Measurements from ENCODE around the gene TLE5. TPM values are rescaled to one million over a fixed set of nuclear protein-coding genes. Genes with fewer than 3 reads are reported as not detected.

The TLE5 gene
- polyA plus RNA-seq, 3 donors = 27.5 to 309 (median 34.4) TPM

DNA sequence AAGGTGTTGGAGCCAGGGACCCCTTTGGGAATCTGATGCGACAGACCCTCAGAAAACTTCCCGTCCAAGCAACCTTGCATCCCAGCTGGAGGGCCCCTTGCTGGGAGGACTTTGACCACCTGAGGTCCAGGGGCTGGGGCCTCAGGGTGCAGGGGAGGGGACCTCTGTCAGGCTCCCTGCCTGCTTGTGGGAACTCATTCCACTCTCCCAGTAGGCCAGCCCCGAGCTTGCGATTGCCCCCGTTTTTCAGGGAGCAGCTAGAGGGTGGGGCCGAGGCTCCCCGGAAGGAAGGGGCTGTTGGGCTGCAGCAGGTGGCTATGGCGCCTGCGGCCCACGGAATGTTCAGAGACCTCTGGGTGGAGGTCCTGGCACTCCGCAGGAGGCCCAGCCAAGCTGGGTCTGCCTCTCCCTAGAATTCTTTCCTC lies 34.6 kb upstream of the TLE5 start:
- no peak overlapping the region for H3K4me3 ChIP-seq (replicated peaks in 1 of 3; ENCODE audit: low read depth in 2 of 3, low read length in 3 of 3)
- H2AFZ ChIP-seq (ENCODE audit: insufficient read depth, low read depth, low read length, poor library complexity, severe bottlenecking) = no peak overlapping the region
- WGBS (ENCODE audit: insufficient coverage) = 80% methylated on average over 6 of the region's 11 CpGs
- no peaks in the 10 kb centered on the region for H3K36me3 ChIP-seq (replicated peaks in 1 of 2; ENCODE audit: control insufficient read depth in 1 of 2, insufficient read depth in 2 of 2, low read length in 2 of 2)
- Mint-ChIP-seq H3K27ac (no peak overlapping the region), H3K4me3 (no peak overlapping the region), H3K27me3 (ENCODE audit: low read depth in 3 of 3) (peaks cover 37 to 87% (median 64%) of the 10 kb centered on the region in 3 donors), H3K36me3 (peaks cover 2 to 5% of the 10 kb centered on the region in 2 donors), H3K4me1 (peaks cover 30% of the 10 kb centered on the region), H3K9me3 (peaks cover 0 to 19% (median 6%) of the 10 kb centered on the region in 7 donors)
- H3K27ac ChIP-seq (ENCODE audit: low read depth in 1 of 2, low read length in 2 of 2) = no peak overlapping the region
- no peak overlapping the region for H3K9ac ChIP-seq (ENCODE audit: insufficient read depth, low read length, poor library complexity, severe bottlenecking)
- peaks cover 10 to 71% of the 10 kb centered on the region in 2 donors for H3K27me3 ChIP-seq (ENCODE audit: control insufficient read depth in 2 of 2, insufficient read depth in 2 of 2, low read length in 2 of 2)
- peaks cover 30 to 34% of the 10 kb centered on the region in 2 donors for H3K4me1 ChIP-seq (ENCODE audit: control insufficient read depth in 1 of 2, insufficient read depth in 2 of 2, low read length in 2 of 2)
- peaks cover 0 to 5% of the 10 kb centered on the region in 2 donors for H3K9me3 ChIP-seq (replicated peaks in 1 of 2; ENCODE audit: control insufficient read depth in 1 of 2, insufficient read depth in 1 of 2, low read length in 2 of 2)
- peaks cover 41% of the 10 kb centered on the region for H4K20me1 ChIP-seq (ENCODE audit: insufficient read depth, low read length)
- intact Hi-C loops (cut with micrococcal nuclease) = no loop called here
- no peak overlapping the region for H3K4me2 ChIP-seq (replicated peaks; ENCODE audit: extremely low read depth, low read length, poor library complexity, severe bottlenecking)
- DNase-seq = no peak
- no peaks in the 10 kb centered on the region for H3K79me2 ChIP-seq (ENCODE audit: insufficient read depth, low read length)
- TF ChIP-seq, protein P1, sequence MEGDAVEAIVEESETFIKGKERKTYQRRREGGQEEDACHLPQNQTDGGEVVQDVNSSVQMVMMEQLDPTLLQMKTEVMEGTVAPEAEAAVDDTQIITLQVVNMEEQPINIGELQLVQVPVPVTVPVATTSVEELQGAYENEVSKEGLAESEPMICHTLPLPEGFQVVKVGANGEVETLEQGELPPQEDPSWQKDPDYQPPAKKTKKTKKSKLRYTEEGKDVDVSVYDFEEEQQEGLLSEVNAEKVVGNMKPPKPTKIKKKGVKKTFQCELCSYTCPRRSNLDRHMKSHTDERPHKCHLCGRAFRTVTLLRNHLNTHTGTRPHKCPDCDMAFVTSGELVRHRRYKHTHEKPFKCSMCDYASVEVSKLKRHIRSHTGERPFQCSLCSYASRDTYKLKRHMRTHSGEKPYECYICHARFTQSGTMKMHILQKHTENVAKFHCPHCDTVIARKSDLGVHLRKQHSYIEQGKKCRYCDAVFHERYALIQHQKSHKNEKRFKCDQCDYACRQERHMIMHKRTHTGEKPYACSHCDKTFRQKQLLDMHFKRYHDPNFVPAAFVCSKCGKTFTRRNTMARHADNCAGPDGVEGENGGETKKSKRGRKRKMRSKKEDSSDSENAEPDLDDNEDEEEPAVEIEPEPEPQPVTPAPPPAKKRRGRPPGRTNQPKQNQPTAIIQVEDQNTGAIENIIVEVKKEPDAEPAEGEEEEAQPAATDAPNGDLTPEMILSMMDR (IDR thresholded peaks at IDR 0.05) = no peak

DNA sequence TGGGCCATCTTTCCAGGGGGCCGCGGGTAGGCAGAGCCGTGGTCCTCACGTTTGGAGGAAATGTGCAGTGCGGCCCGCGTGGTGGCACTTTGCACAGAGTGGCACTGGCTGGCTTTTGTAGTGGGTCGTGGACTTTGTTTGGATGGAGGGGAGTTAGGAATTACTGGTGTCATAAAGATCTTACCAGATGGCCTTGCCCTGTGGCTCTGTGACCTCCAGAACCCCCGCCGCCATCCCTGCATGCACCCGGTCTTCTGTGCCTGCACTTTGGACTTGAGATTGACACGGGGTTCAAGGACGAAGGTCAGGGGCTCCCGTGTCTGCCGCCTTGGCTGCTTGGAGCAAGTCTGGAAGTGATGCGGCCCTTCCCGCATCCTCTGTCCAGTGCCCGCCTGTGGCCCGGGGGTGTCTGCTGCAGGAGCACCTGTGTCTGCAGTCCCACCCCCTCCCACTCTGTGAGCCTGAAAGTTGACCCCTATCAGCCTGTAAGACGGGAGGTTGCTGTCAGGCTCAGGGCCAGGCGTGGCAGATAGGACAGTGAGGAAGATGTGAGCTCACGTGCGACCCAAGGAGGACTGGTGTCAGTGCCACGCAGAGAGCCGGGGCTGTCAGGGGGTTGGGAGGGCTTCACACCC lies 34.1 kb upstream of the TLE5 start:
- H3K9ac ChIP-seq (ENCODE audit: insufficient read depth, low read length, poor library complexity, severe bottlenecking) = no peak overlapping the region
- intact Hi-C loops (cut with micrococcal nuclease) = no loop called here
- peaks cover 0 to 5% of the 10 kb centered on the region in 2 donors for H3K9me3 ChIP-seq (replicated peaks in 1 of 2; ENCODE audit: control insufficient read depth in 1 of 2, insufficient read depth in 1 of 2, low read length in 2 of 2)
- H3K27ac ChIP-seq (ENCODE audit: low read depth in 1 of 2, low read length in 2 of 2) = no peak overlapping the region
- peaks cover 41% of the 10 kb centered on the region for H4K20me1 ChIP-seq (ENCODE audit: insufficient read depth, low read length)
- H3K36me3 ChIP-seq (replicated peaks in 1 of 2; ENCODE audit: control insufficient read depth in 1 of 2, insufficient read depth in 2 of 2, low read length in 2 of 2) = no peaks in the 10 kb centered on the region
- no peaks in the 10 kb centered on the region for H3K79me2 ChIP-seq (ENCODE audit: insufficient read depth, low read length)
- peak overlapping the region; percentile 95 for H3K4me2 ChIP-seq (replicated peaks; ENCODE audit: extremely low read depth, low read length, poor library complexity, severe bottlenecking)
- peaks cover 0 to 19% (median 6%) of the 10 kb centered on the region in 7 donors for H3K9me3 Mint-ChIP-seq
- TF ChIP-seq, protein P1 (IDR thresholded peaks at IDR 0.05) = no peak
- H3K27me3 ChIP-seq (ENCODE audit: control insufficient read depth in 2 of 2, insufficient read depth in 2 of 2, low read length in 2 of 2) = peaks cover 10 to 71% of the 10 kb centered on the region in 2 donors
- H3K27me3 Mint-ChIP-seq (ENCODE audit: low read depth in 3 of 3) = peaks cover 37 to 87% (median 66%) of the 10 kb centered on the region in 3 donors
- WGBS (ENCODE audit: insufficient coverage) = 69% methylated on average over 20 of the region's 25 CpGs
- no peak for DNase-seq
- H3K4me1 Mint-ChIP-seq = peaks cover 30% of the 10 kb centered on the region
- H3K4me1 ChIP-seq (ENCODE audit: control insufficient read depth in 1 of 2, insufficient read depth in 2 of 2, low read length in 2 of 2) = peaks cover 30 to 34% of the 10 kb centered on the region in 2 donors
- peak overlapping the region in 1 of 7 donors; percentile 48 for H3K27ac Mint-ChIP-seq
- H3K4me3 ChIP-seq (replicated peaks in 1 of 3; ENCODE audit: low read depth in 2 of 3, low read length in 3 of 3) = peak overlapping the region in 1 of 3 experiments; percentile 79
- H3K36me3 Mint-ChIP-seq = peaks cover 2 to 5% of the 10 kb centered on the region in 2 donors
- peak overlapping the region; percentile 81 to 88 for H3K4me3 Mint-ChIP-seq
- H2AFZ ChIP-seq (ENCODE audit: insufficient read depth, low read depth, low read length, poor library complexity, severe bottlenecking) = no peak overlapping the region
